ENCODE measurements around the gene MAML3.

DNA sequence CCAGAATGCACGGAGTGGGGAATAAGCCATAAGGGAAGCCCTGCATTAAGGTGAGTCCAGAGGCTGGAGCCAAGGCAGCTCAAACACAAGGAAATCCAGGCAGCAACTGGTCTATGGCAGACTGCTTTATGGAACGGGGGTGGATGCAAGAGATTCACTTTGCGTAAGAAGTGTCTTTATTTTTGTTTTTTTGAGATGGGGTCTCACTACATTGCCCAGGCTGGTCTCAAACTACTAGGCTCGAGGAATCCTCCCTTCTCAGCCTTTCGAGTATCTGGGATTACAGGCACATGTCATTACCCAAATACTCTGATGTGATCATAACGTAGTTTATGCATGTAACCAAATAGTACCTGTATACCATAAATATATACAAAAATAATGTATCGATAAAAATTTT, 199.5 kb downstream of the MAML3 start:
- TF ChIP-seq GATA3 (IDR thresholded peaks at IDR 0.05; ENCODE audit: low read depth, low read length): no peak
- no peak for TF ChIP-seq GATA2 (IDR thresholded peaks at IDR 0.05; ENCODE audit: low read depth, low read length)
